NK-92 treated with Interleukin-12 subunit alpha and Interleukin-12 subunit beta, amount 100 ng/mL, for 24 hours (cell line): ENCODE results near the gene SNAPC3.

ENCODE experiments used
- DNase-seq: peaks from one replicate; lab custom pipeline; 2025; lab: John Stamatoyannopoulos, UW

SNAPC3 gene

DNA sequence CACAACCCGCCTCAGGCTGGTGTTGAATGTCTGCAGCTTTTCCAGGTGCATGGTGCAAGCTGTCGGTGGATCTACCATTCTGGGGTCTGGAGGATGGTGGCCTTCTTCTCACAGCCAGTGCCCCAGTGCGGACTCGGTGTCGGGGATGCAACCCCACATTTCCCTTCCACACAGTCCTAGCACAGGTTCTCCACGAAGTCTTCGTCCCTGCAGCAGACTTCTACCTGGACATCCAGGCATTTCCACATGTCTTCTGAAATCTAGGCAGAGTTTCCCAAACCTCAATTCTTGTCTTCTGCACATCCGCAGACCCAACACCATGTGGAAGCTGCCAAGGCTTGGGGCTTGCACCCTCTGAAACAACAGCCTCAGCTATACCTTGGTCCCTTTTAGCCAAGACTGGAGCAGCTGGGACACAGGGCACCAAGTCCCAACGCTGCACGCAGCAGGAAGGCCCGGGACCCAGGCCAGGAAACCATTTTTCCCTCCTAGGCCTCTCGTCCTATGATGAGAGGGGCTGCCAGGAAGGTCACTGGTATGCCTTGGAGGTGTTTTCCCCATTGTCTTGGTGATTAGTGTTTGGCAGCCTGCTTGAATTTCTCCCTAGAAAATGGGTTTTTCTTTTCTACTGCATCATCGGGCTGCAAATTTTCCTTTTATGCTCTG is 69.9 kb downstream of the SNAPC3 start:
- DNase-seq = no peak

DNA sequence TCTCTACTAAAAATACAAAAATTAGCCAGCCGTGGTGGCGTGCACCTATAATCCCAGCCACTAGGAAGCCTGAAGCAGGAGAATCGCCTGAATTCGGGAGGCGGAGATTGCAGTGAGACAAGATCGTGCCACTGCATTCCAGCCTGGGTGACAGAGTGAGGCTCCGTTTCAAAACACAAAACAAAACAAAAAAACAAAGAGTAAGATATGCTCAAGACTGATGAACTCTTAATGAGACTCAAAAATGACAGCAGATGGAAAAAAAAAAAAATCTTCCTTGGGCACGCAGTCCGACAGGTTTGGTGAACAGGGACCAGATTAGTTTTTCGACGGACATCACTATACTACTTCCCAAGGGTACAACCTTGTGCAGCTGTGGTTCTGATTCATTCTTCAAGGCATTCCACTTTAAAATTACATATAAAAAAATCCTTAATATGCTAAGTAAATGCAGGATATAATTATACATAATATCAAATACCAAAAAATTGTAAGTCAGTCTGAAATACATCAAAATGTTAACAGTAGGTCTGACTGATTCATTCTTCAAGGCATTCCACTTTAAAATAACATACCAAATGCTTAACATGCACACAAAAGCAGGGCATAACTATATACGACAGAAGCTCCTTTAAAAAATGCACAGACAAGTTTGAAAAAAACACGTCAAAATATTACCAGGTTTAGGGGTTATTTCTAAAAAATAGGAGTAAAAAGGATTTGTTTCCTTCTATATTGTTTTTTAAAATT is 75.7 kb downstream of the SNAPC3 start:
- DNase-seq = no peak

DNA sequence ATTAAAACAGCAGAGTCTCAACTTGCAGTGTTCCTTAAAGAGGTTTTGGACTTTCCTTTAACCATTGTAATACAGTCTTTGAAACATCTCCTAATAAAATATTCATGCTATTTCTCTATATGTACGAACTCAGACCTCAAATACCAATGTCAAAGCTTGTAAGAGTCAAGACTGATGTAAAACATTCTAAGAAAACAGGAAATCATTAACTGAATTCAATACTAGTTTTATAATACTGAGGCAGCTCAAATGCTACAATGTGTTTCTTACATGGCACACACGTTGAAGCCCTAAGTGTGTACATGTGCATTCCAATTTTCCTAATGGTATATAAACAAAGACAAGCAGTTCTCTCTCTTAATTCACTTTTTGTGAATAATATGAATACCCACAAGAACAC is 76.5 kb downstream of the SNAPC3 start:
- DNase-seq = no peak

DNA sequence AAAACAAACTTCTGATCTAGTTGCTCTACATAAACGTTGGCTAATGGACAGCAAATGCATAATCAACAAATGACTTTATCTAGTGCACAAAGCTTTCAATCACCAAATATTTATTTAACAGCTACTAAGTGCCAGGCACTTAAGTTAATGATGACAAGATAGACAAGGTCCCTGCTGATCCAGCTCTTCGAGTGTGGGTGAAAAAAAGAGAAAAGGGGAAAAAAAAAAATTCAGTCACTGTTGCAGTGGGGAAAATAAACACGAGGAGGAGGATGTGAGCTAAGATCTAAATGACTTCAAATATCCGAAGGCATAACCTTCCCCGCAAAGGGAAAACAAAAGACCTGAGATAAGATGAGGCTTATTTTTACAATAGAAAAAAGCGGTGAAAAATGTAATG is 78.5 kb downstream of the SNAPC3 start:
- no peak for DNase-seq

DNA sequence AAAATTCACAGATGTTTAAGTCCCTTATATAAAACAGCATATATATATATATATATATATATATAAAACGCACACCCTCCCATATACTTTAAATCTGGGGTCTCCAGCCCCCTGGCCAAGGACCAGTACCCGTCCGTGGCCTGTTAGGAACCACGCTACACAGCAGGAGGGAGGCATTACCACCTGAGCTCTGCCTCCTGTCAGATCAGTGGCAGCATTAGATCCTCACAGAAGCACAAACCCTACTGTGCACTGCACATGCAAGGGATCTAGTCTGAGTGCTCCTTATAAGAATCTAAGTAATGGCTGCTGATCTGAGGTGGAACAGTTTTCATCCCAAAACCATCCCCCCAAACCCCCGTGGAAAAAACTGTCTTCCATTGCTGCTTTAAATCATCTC is 79.1 kb downstream of the SNAPC3 start:
- no peak for DNase-seq

DNA sequence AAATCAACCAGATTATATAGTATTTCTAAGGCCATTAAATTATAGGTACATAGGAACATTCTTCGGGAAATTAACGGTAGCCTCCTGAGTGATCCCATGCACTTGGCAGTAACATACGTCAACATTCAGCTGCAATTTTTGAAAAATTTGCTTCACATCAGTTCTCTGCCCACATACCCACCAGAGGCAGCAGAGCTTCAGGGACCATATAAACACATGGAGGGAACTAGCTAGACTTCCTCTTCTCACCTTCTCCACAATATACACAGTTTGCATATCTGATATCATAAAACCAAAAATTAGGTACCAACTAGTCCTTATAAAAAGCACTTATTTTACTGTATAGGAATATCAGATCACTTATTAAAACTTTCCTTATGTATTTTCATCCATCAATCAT is 83.2 kb downstream of the SNAPC3 start:
- DNase-seq = no peak

DNA sequence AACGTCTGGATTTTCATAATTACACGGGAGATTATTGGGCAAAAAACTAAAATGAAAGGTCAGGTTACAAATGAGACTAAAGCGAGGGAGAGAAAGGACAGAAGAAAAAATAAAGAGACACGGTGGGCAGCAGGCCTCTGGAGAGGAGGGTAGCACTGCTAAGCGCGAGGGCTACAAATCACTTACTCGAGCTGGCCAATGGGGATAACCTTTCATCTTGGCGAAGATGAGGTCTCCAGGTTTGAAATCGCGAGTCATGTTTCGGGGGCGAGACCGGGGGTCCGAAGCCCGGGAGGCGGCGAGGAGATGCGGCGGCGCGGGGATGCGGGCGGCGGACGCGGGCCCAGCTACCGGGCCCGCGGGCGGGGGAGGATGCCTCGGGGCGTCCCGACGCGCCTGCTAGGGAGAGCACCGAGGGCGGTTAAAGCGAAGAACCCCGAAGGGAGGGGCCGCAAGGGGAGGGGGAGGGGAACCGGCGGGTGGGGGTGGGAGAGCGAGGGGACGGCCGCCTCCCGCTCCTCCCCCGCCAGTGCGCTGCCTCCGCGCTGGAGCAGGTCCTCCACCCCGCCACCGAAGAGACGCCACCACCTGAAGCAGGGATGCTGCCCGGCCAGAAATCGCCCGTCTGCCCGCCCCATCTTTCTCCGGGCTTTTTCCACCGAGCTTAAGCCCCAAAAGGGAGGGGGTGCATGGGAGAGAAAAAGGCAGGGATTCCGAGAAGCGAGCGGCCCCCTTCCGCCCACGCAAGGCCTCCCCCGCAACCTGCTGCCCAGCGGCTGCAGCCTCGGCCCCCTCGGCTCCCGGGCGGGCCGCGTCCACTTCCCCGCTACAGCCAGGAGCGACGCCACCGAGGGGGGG is 87.5 kb downstream of the SNAPC3 start:
- DNase-seq = peak; percentile 55

DNA sequence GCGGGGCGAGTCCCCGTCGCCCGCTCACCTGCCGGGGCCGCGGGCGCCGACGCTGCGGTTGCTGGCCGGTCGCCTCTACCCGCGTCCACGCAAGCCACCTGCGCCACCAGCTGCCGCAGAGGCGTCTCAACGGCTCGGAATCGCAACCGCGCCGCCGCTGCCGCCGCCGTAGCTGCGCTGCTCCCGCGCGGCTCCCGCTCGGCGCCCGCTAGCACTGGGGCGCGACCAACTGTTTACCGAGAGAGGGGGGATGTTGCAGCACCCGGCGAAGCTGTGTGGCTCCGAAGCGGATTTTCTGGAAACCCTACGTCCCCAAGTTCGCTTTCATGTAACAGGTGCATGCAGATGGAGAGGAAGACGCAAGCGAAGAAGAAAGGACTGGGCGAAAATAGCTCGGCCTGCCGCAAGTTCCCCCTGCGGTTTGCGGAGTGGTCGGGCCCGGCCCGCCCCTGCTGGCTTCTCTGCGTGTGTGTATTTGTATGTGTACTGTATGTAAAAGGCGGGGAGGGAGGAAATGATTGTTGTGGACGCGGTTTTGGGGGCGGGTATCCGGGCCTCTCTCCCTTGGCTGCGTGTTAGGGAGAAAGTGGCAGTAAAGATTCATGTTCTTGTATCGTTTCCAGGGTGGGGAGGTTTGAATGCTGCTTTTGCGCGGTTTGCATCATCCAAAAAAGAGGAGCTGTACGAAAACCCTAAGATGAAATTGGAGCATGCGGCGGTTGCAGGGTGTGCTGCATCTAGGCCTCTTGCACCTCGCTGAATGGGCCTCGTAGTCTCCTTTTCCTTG is 88.3 kb downstream of the SNAPC3 start, which contains the start of gene PSIP1:
PSIP1 (minus strand) TSS at position 182 of the 787 bp plus-strand sequence. CDS start 782 bp downstream, outside the sequence.
- peak; percentile 74 for DNase-seq
